HepG2 (cell line): ENCODE data around the gene PGRMC1.

Source experiments
- BHLHE40 ChIP-seq: IDR thresholded peaks from 2 replicates; pipeline ENCODE4 v1.6.1; 2011; ENCODE audit warnings: low read length, improper control_type of control experiment
- CHD4 ChIP-seq: fragments of 200-600 bp; sonication (generic); IDR thresholded peaks from 2 replicates; pipeline ENCODE4 v1.7.0; 2017; ENCODE audit warnings: mild to moderate bottlenecking, low read length, borderline replicate concordance
- TF ChIP-seq, protein P1 (sequence below): sonication (generic); formaldehyde crosslinking; IDR thresholded peaks from 2 replicates; pipeline ENCODE4 v1.5.0; 2020; ENCODE audit warnings: mild to moderate bottlenecking, missing genetic modification reagents, moderate library complexity

DNA sequence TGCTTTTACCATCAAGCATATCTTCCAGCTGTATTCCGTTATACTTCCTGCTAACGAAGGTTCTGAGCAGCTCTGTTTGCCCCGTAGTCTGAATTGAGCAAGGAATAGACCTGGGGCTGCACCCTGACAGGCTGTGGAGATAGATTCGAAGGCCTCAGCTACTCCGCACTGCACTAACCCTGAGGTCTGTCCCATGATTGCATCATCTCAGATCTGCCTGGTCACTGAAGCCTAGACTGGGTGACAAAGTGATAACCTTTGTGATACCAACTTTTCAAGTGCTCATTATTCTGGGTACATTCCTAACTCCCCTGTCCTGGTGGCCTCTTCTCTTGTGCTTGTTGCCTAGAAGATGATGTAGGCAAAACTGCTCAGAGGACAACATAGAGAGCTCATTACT lies 29.9 kb upstream of the PGRMC1 start:
- TF ChIP-seq, protein P1, sequence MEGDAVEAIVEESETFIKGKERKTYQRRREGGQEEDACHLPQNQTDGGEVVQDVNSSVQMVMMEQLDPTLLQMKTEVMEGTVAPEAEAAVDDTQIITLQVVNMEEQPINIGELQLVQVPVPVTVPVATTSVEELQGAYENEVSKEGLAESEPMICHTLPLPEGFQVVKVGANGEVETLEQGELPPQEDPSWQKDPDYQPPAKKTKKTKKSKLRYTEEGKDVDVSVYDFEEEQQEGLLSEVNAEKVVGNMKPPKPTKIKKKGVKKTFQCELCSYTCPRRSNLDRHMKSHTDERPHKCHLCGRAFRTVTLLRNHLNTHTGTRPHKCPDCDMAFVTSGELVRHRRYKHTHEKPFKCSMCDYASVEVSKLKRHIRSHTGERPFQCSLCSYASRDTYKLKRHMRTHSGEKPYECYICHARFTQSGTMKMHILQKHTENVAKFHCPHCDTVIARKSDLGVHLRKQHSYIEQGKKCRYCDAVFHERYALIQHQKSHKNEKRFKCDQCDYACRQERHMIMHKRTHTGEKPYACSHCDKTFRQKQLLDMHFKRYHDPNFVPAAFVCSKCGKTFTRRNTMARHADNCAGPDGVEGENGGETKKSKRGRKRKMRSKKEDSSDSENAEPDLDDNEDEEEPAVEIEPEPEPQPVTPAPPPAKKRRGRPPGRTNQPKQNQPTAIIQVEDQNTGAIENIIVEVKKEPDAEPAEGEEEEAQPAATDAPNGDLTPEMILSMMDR (CRISPR knock-in tag): no peak
- no peak for TF ChIP-seq BHLHE40
- TF ChIP-seq CHD4: no peak
